ENCODE data around the gene STARD5. TPM values are rescaled to one million over a fixed set of nuclear protein-coding genes. Genes with fewer than 3 reads are reported as not detected.

The STARD5 gene
- total and polyA plus RNA-seq, 2 of the 8 experiments (the other 6 are each of a cell fraction or from before 2014, with no cell fraction given), result 5.5 to 10.4 TPM

- no peaks in the 10 kb centered on the region for H4K20me1 ChIP-seq (replicated peaks in 1 of 2; ENCODE audit: control insufficient read depth in 1 of 2, insufficient read depth in 2 of 2, low read length in 2 of 2)
- H4K8ac ChIP-seq (ENCODE audit: extremely low read depth, insufficient read depth, low read length), result no peak overlapping the region
- H3K27ac ChIP-seq (ENCODE audit: low read depth, low read length), result no peak overlapping the region
- no peaks in the 10 kb centered on the region for H3K79me1 ChIP-seq (ENCODE audit: low read depth, low read length)
- no peak overlapping the region for H3K23ac ChIP-seq (ENCODE audit: insufficient read length)
- H3K14ac ChIP-seq (ENCODE audit: insufficient read length), result no peak overlapping the region
- H2BK20ac ChIP-seq (ENCODE audit: low read length), result no peak overlapping the region
- H3K27me3 ChIP-seq (replicated peaks in 1 of 4; ENCODE audit: control insufficient read depth in 3 of 4, extremely low read depth in 1 of 4, insufficient read depth in 3 of 4, low read length in 3 of 4), result no peaks in the 10 kb centered on the region
- TF ChIP-seq MAFK (IDR thresholded peaks at IDR 0.05; ENCODE audit: low read depth, low read length) (no peak), MAX (IDR thresholded peaks at IDR 0.05) (no peak), TEAD4 (IDR thresholded peaks at IDR 0.05; ENCODE audit: low read depth, low read length) (no peak), SIN3A (conservative IDR thresholded peaks at IDR 0.05 in 1 of 2, IDR thresholded peaks at IDR 0.05 in 1 of 2; ENCODE audit: low read depth in 1 of 2, low read length in 2 of 2) (no peak)
- TF ChIP-seq, protein P1, sequence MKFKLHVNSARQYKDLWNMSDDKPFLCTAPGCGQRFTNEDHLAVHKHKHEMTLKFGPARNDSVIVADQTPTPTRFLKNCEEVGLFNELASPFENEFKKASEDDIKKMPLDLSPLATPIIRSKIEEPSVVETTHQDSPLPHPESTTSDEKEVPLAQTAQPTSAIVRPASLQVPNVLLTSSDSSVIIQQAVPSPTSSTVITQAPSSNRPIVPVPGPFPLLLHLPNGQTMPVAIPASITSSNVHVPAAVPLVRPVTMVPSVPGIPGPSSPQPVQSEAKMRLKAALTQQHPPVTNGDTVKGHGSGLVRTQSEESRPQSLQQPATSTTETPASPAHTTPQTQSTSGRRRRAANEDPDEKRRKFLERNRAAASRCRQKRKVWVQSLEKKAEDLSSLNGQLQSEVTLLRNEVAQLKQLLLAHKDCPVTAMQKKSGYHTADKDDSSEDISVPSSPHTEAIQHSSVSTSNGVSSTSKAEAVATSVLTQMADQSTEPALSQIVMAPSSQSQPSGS (IDR thresholded peaks at IDR 0.05; ENCODE audit: low read length), result no peak
- no peak overlapping the region for H2BK120ac ChIP-seq (replicated peaks; ENCODE audit: low read depth, low read length)
- DNase-seq (ENCODE audit: low read depth in 1 of 2, low spot score in 2 of 2), result peak in 1 of 2 experiments; percentile 7
- no peak overlapping the region for H2BK12ac ChIP-seq (ENCODE audit: low read depth, low read length)
- H2AK5ac ChIP-seq (ENCODE audit: low read depth, low read length), result no peak overlapping the region
- H3K79me2 ChIP-seq (ENCODE audit: control insufficient read depth in 1 of 2, insufficient read depth in 2 of 2, low read length in 2 of 2), result no peaks in the 10 kb centered on the region
- H3K4ac ChIP-seq (replicated peaks; ENCODE audit: insufficient read length, low read depth, low read length), result no peak overlapping the region
- H3K18ac ChIP-seq (ENCODE audit: extremely low read depth, low read length), result no peak overlapping the region
- no peak overlapping the region for H4K91ac ChIP-seq (replicated peaks; ENCODE audit: insufficient read length, low read length)
- ChIA-PET CTCF (ENCODE audit: partially characterized antibody) (interaction anchor here (0.8 to 3.2 kb wide), 6 partner anchors 11 to 143 kb away, joined by 3 to 13 read pairs (median 5); no protein-coding TSS in a partner anchor), POLR2A (ENCODE audit: partially characterized antibody) (no interaction called here)
- no peak overlapping the region for H3K4me3 ChIP-seq (ENCODE audit: extremely low read depth in 1 of 4, insufficient read depth in 2 of 4, low read depth in 3 of 4, low read length in 4 of 4)
- H3K9me3 ChIP-seq (ENCODE audit: insufficient read depth in 2 of 2, low read depth in 1 of 2, low read length in 1 of 2), result no peaks in the 10 kb centered on the region
- no peak overlapping the region for H3K4me2 ChIP-seq (ENCODE audit: insufficient read depth in 1 of 2, low read depth in 2 of 2, low read length in 2 of 2)
- no peak overlapping the region for H4K5ac ChIP-seq (ENCODE audit: insufficient read length, low read depth, low read length)
- H3K36me3 ChIP-seq (ENCODE audit: control insufficient read depth in 2 of 4, insufficient read depth in 4 of 4, low read length in 3 of 4), result no peaks in the 10 kb centered on the region
- no peak overlapping the region for H2BK5ac ChIP-seq (ENCODE audit: low read depth, low read length)
- no peak overlapping the region for H2AFZ ChIP-seq (ENCODE audit: low read length)
- H3K9ac ChIP-seq (replicated peaks in 1 of 4; ENCODE audit: extremely low read depth in 1 of 4, low read depth in 3 of 4, low read length in 3 of 4), result no peak overlapping the region
- no peak overlapping the region for H2BK15ac ChIP-seq (ENCODE audit: low read length)
- H3K23me2 ChIP-seq (ENCODE audit: low read depth, low read length), result no peaks in the 10 kb centered on the region
- FAIRE-seq, result no peak
- H3K4me1 ChIP-seq (replicated peaks in 1 of 4; ENCODE audit: control insufficient read depth in 3 of 4, insufficient read depth in 4 of 4, low read length in 3 of 4), result no peaks in the 10 kb centered on the region
- WGBS, 2 experiments (ENCODE audit: extremely low coverage in 1 of 2, insufficient coverage in 1 of 2, insufficient read length in 1 of 2, insufficient replicate concordance in 2 of 2, low coverage in 1 of 2, low lambda C conversion rate in 2 of 2, missing lambda C conversion rate in 1 of 2), result 87% methylated on average over 8 of the region's 8 CpGs; no CpG with 5 or more reads in 1 of the 2 experiments
- no peak overlapping the region for H3K56ac ChIP-seq (replicated peaks; ENCODE audit: insufficient read length, low read depth, low read length)
Observed at GRCh38 chr15:81338170-81339007, 14.4 kb upstream of the STARD5 start.

All from H1 (cell line).